Airway epithelial cell (primary cell): Measurements from ENCODE around the gene APH1B. TPM values are rescaled to one million over a fixed set of nuclear protein-coding genes. Genes with fewer than 3 reads are reported as not detected.

Experiments
- total RNA-seq: library from RNA; depleted of rRNA; stranded (reverse); fragments of >200 nt; gene quantifications from 2 replicates; pipeline ENCODE4 v1.2.3, GENCODE V29; 2015

APH1B gene
- total RNA-seq: 1.9 and 3.2 TPM in 2 replicates

GRCh38 chr15:63277038-63277892, at the start of gene APH1B:
Gene APH1B (plus strand): TSS chr15:63277605. CDS start chr15:63277624, 19 bp downstream.

Other genes with a start within 250 kb of the APH1B start
- gene TPM1, start 234.9 kb upstream of the APH1B start, total RNA-seq: 138 and 149 TPM in 2 replicates
- 12.5 and 12.8 TPM in 2 replicates for gene LACTB, start 155.7 kb upstream of the APH1B start, total RNA-seq
- gene RPS27L, start 120.1 kb upstream of the APH1B start, total RNA-seq: 86.6 and 89.6 TPM in 2 replicates
- 4.9 and 8.3 TPM in 2 replicates for gene RAB8B, start 88.0 kb upstream of the APH1B start, total RNA-seq
- 113 and 131 TPM in 2 replicates for gene CA12, start 104.2 kb downstream of the APH1B start, total RNA-seq
- 21.4 and 32.7 TPM in 2 replicates for gene USP3, start 227.0 kb downstream of the APH1B start, total RNA-seq